WTC11 (cell line): ENCODE results near the gene SHROOM1. TPM values are rescaled to one million over a fixed set of nuclear protein-coding genes. Genes with fewer than 3 reads are reported as not detected.

Experiments
- ATAC-seq: fragments of 200-7000 bp; cut with Tn5 transposase; 2 replicates; pipeline ENCODE4 v1.10.0; 2021; ENCODE audit warnings: mild to moderate bottlenecking, moderate library complexity
- CTCF ChIA-PET: fragments of 300-600 bp; sonication (Branson Sonifier 250); formaldehyde crosslinking; loops from one replicate; lab custom pipeline; 2021; ENCODE audit warnings: antibody characterized with exemption; lab: Charles Lee
- POLR2A ChIA-PET: fragments of 350-600 bp; sonication (Branson Sonifier 250); formaldehyde crosslinking; loops from one replicate; lab custom pipeline; 2021; ENCODE audit warnings: antibody characterized with exemption; lab: Charles Lee
- DNase-seq: peaks from one replicate; pipeline ENCODE4 v3.0.0; 2021; ENCODE audit warnings: low spot score
- H3K27ac Mint-ChIP-seq: 2 replicates; pipeline ENCODE4 v1.8.0; 2021; ENCODE audit warnings: mixed read lengths
- H3K27me3 Mint-ChIP-seq: 2 replicates; pipeline ENCODE4 v1.8.0; 2021; ENCODE audit warnings: low read depth, mild to moderate bottlenecking, moderate library complexity, mixed read lengths
- H3K36me3 Mint-ChIP-seq: 2 replicates; pipeline ENCODE4 v1.8.0; 2021; ENCODE audit warnings: mixed read lengths
- H3K4me1 Mint-ChIP-seq: 2 replicates; pipeline ENCODE4 v1.8.0; 2022; ENCODE audit warnings: mixed read lengths
- H3K4me3 Mint-ChIP-seq: 2 replicates; pipeline ENCODE4 v1.8.0; 2021; ENCODE audit warnings: mild to moderate bottlenecking, moderate library complexity, mixed read lengths
- H3K9me3 Mint-ChIP-seq: 2 replicates; pipeline ENCODE4 v1.8.0; 2021; ENCODE audit warnings: mixed read lengths
- EMX1 ChIP-seq: fragments of 250-450 bp; sonication (Bioruptor Pico); IDR thresholded peaks from 2 replicates; pipeline ENCODE4 v1.8.0; 2021; ENCODE audit warnings: mild to moderate bottlenecking
- GABPB1 ChIP-seq: sonication (generic); formaldehyde crosslinking; IDR thresholded peaks from 2 replicates; pipeline ENCODE4 v1.8.1; 2023; ENCODE audit warnings: mild to moderate bottlenecking, missing genetic modification reagents
- GRHL2 ChIP-seq: fragments of 250-450 bp; sonication (Bioruptor Pico); IDR thresholded peaks from 2 replicates; pipeline ENCODE4 v1.8.0; 2022; ENCODE audit warnings: mild to moderate bottlenecking, moderate library complexity; ENCODE audit not compliant: insufficient replicate concordance, severe bottlenecking
- KAT7 ChIP-seq: sonication (generic); formaldehyde crosslinking; IDR thresholded peaks from 2 replicates; pipeline ENCODE4 v1.8.1; 2023; ENCODE audit warnings: missing genetic modification reagents, mild to moderate bottlenecking, borderline replicate concordance
- MYBL2 ChIP-seq: sonication (generic); formaldehyde crosslinking; IDR thresholded peaks from 2 replicates; pipeline ENCODE4 v1.8.1; 2023; ENCODE audit warnings: mild to moderate bottlenecking, moderate library complexity, missing genetic modification reagents
- NR2C2 ChIP-seq: sonication (generic); formaldehyde crosslinking; IDR thresholded peaks from 2 replicates; pipeline ENCODE4 v1.8.0; 2022; ENCODE audit warnings: mild to moderate bottlenecking, missing genetic modification reagents
- NR3C1 ChIP-seq: sonication (generic); formaldehyde crosslinking; conservative IDR thresholded peaks from 2 replicates; pipeline ENCODE4 v1.8.1; 2023; ENCODE audit warnings: low read depth, mild to moderate bottlenecking, missing genetic modification reagents
- PRRX2 ChIP-seq: fragments of 250-450 bp; sonication (Bioruptor Pico); IDR thresholded peaks from 2 replicates; pipeline ENCODE4 v1.8.0; 2021; ENCODE audit warnings: mild to moderate bottlenecking
- RORB ChIP-seq: fragments of 250-450 bp; sonication (Bioruptor Pico); IDR thresholded peaks from 2 replicates; pipeline ENCODE4 v1.9.0; 2021; ENCODE audit warnings: mild to moderate bottlenecking
- TP53 ChIP-seq: sonication (generic); formaldehyde crosslinking; IDR thresholded peaks from 2 replicates; pipeline ENCODE4 v1.8.1; 2023; ENCODE audit warnings: mild to moderate bottlenecking, missing genetic modification reagents
- ZNF232 ChIP-seq: sonication (generic); formaldehyde crosslinking; IDR thresholded peaks from 2 replicates; pipeline ENCODE4 v1.8.0; 2022; ENCODE audit warnings: mild to moderate bottlenecking, missing genetic modification reagents
- ZNF416 ChIP-seq: fragments of 250-450 bp; sonication (Bioruptor Pico); IDR thresholded peaks from 2 replicates; pipeline ENCODE4 v1.9.0; 2021; ENCODE audit warnings: mild to moderate bottlenecking, inconsistent platforms
- total RNA-seq: library from RNA; stranded (reverse); gene quantifications from 3 replicates; pipeline ENCODE4 v1.2.3, GENCODE V29; 2021
- TF ChIP-seq, protein P1 (sequence below): fragments of 250-450 bp; sonication (Bioruptor Pico); IDR thresholded peaks from 2 replicates; pipeline ENCODE4 v1.8.0; 2021; ENCODE audit warnings: mild to moderate bottlenecking
- TF ChIP-seq, protein P2 (sequence below): sonication (generic); formaldehyde crosslinking; IDR thresholded peaks from 2 replicates; pipeline ENCODE4 v1.8.1; 2023; ENCODE audit warnings: mild to moderate bottlenecking, missing genetic modification reagents
- TF ChIP-seq, protein P3 (sequence below): fragments of 250-450 bp; sonication (Bioruptor Pico); IDR thresholded peaks from 2 replicates; pipeline ENCODE4 v1.9.0; 2021; ENCODE audit warnings: mild to moderate bottlenecking, borderline replicate concordance

Gene SHROOM1
- total RNA-seq, 1 experiment from 2014 or later: 8.1 TPM

DNA sequence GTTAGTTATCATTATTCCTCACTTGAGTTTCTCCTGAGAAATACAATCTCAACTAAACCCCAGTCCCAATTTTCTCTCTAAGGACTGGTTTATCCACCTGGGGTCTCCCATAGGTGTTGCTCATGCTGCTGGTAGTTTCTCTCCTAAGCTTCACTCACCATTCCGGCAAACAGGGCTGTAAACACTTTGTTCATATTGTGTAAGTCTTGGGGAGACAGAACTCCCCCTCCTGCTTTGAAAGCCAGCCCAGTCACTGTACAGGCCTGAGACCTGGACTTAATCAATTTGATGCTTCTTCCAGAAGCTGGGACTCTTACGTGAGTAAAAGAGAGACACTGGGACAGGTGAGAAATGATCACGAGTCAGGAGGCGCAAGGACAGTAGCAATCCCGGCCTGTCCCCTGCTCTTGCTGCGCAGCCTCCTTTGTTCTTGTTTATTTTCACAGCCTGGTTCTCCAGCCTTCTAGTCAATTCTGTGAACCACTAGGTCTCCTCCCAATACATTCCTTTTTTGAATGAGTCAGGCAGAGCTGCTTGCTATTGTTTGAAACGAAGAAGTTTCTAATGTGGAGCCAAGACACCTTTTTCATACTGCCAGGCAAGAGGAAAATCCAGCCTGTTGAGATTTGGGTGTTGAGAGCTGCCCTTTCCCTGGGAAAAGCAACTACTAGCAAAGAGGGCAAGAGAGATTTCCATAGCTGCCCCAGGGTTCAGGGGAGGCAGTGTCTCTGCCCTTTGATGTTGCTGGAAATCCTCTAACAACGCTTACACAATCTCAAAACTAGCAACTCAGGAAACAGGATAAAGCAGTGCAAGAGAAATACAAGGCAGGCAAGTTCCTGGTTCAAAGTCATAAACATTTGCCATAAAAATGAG lies 9.2 kb upstream of the SHROOM1 start:
- ChIA-PET POLR2A (no interaction called here), CTCF (interaction anchor here (0.6 kb wide), 1 partner anchor 55 kb away, joined by 7 read pairs; no protein-coding TSS in a partner anchor)
- Mint-ChIP-seq H3K36me3 (no peaks in the 10 kb centered on the region), H3K27me3 (no peaks in the 10 kb centered on the region), H3K4me1 (no peaks in the 10 kb centered on the region), H3K4me3 (no peak overlapping the region), H3K27ac (no peak overlapping the region), H3K9me3 (no peaks in the 10 kb centered on the region)
- DNase-seq: no peak
- ATAC-seq: no peak
- TF ChIP-seq GRHL2 (CRISPR knock-in tag) (no peak), GABPB1 (CRISPR knock-in tag) (peak; percentile 40; the same call in 1 of the 2 replicates)

DNA sequence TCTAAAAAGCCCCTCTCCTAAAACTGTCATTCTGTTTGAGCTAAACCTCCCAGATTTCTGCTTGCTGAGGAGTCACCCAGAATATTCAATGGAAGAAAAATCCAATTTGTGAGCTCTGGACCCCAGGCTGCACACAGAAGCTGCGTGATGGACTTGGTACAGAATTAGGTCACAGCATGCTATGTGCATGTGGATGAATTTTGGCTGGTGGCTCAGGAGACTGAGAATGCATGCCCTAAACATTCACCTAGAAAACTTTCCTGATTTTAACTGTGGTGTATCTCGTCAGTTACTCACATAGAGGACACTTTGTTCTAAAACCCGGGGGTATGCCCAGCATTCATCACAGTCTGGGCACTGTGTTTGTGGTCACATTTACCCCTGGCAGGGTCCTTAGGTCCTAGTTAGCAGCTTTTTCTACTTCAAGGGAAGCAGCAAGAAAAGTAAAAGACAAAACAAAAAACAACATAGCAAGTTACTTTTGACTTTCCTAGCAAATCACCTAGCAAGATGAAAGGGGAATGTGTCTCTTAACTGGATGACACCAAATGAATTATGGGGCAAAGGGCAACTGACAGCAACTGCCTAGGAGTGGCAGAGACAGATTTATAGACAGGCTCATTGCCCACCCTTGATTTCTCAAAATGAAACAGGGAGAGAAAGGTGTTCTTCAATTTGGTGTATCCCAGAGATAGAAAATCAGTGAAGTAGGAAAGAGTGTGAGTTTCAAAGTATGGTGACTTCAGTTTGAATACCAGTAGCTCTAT lies 8.3 kb upstream of the SHROOM1 start:
- H3K4me1 Mint-ChIP-seq: no peaks in the 10 kb centered on the region
- ChIA-PET POLR2A (no interaction called here), CTCF (interaction anchor here (0.6 kb wide), 1 partner anchor 54 kb away, joined by 7 read pairs; no protein-coding TSS in a partner anchor)
- TF ChIP-seq KAT7 (CRISPR knock-in tag): no peak
- TF ChIP-seq, protein P1, sequence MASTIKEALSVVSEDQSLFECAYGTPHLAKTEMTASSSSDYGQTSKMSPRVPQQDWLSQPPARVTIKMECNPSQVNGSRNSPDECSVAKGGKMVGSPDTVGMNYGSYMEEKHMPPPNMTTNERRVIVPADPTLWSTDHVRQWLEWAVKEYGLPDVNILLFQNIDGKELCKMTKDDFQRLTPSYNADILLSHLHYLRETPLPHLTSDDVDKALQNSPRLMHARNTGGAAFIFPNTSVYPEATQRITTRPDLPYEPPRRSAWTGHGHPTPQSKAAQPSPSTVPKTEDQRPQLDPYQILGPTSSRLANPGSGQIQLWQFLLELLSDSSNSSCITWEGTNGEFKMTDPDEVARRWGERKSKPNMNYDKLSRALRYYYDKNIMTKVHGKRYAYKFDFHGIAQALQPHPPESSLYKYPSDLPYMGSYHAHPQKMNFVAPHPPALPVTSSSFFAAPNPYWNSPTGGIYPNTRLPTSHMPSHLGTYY (CRISPR knock-in tag): no peak
- no peak for TF ChIP-seq MYBL2 (CRISPR knock-in tag)
- no peak for TF ChIP-seq PRRX2 (CRISPR knock-in tag)
- TF ChIP-seq RORB: no peak
- no peak for TF ChIP-seq EMX1 (CRISPR knock-in tag)
- no peak for TF ChIP-seq NR3C1 (CRISPR knock-in tag)
- no peak for TF ChIP-seq TP53 (CRISPR knock-in tag)
- no peak for TF ChIP-seq NR2C2 (CRISPR knock-in tag)
- no peak for TF ChIP-seq ZNF232 (CRISPR knock-in tag)
- TF ChIP-seq, protein P2, sequence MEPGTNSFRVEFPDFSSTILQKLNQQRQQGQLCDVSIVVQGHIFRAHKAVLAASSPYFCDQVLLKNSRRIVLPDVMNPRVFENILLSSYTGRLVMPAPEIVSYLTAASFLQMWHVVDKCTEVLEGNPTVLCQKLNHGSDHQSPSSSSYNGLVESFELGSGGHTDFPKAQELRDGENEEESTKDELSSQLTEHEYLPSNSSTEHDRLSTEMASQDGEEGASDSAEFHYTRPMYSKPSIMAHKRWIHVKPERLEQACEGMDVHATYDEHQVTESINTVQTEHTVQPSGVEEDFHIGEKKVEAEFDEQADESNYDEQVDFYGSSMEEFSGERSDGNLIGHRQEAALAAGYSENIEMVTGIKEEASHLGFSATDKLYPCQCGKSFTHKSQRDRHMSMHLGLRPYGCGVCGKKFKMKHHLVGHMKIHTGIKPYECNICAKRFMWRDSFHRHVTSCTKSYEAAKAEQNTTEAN (CRISPR knock-in tag): no peak
- TF ChIP-seq ZNF416: no peak
- TF ChIP-seq, protein P3, sequence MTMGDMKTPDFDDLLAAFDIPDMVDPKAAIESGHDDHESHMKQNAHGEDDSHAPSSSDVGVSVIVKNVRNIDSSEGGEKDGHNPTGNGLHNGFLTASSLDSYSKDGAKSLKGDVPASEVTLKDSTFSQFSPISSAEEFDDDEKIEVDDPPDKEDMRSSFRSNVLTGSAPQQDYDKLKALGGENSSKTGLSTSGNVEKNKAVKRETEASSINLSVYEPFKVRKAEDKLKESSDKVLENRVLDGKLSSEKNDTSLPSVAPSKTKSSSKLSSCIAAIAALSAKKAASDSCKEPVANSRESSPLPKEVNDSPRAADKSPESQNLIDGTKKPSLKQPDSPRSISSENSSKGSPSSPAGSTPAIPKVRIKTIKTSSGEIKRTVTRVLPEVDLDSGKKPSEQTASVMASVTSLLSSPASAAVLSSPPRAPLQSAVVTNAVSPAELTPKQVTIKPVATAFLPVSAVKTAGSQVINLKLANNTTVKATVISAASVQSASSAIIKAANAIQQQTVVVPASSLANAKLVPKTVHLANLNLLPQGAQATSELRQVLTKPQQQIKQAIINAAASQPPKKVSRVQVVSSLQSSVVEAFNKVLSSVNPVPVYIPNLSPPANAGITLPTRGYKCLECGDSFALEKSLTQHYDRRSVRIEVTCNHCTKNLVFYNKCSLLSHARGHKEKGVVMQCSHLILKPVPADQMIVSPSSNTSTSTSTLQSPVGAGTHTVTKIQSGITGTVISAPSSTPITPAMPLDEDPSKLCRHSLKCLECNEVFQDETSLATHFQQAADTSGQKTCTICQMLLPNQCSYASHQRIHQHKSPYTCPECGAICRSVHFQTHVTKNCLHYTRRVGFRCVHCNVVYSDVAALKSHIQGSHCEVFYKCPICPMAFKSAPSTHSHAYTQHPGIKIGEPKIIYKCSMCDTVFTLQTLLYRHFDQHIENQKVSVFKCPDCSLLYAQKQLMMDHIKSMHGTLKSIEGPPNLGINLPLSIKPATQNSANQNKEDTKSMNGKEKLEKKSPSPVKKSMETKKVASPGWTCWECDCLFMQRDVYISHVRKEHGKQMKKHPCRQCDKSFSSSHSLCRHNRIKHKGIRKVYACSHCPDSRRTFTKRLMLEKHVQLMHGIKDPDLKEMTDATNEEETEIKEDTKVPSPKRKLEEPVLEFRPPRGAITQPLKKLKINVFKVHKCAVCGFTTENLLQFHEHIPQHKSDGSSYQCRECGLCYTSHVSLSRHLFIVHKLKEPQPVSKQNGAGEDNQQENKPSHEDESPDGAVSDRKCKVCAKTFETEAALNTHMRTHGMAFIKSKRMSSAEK (CRISPR knock-in tag): no peak
- TF ChIP-seq, all 79 proteins: peak for 0
- DNase-seq (no peak), ATAC-seq (no peak)
- Mint-ChIP-seq H3K9me3 (no peaks in the 10 kb centered on the region), H3K27ac (no peak overlapping the region), H3K4me3 (no peak overlapping the region), H3K36me3 (no peaks in the 10 kb centered on the region), H3K27me3 (peaks cover 3% of the 10 kb centered on the region; the same call in 1 of the 2 replicates)
